ENCODE measurements around the gene ATXN2. TPM values are rescaled to one million over a fixed set of nuclear protein-coding genes. Genes with fewer than 3 reads are reported as not detected.
"Not testable (repeated sequence)": the region's sequence is repeated elsewhere in the genome, so short reads cannot be mapped to it uniquely, and the experiment has no call there.

The ATXN2 gene, protein sequence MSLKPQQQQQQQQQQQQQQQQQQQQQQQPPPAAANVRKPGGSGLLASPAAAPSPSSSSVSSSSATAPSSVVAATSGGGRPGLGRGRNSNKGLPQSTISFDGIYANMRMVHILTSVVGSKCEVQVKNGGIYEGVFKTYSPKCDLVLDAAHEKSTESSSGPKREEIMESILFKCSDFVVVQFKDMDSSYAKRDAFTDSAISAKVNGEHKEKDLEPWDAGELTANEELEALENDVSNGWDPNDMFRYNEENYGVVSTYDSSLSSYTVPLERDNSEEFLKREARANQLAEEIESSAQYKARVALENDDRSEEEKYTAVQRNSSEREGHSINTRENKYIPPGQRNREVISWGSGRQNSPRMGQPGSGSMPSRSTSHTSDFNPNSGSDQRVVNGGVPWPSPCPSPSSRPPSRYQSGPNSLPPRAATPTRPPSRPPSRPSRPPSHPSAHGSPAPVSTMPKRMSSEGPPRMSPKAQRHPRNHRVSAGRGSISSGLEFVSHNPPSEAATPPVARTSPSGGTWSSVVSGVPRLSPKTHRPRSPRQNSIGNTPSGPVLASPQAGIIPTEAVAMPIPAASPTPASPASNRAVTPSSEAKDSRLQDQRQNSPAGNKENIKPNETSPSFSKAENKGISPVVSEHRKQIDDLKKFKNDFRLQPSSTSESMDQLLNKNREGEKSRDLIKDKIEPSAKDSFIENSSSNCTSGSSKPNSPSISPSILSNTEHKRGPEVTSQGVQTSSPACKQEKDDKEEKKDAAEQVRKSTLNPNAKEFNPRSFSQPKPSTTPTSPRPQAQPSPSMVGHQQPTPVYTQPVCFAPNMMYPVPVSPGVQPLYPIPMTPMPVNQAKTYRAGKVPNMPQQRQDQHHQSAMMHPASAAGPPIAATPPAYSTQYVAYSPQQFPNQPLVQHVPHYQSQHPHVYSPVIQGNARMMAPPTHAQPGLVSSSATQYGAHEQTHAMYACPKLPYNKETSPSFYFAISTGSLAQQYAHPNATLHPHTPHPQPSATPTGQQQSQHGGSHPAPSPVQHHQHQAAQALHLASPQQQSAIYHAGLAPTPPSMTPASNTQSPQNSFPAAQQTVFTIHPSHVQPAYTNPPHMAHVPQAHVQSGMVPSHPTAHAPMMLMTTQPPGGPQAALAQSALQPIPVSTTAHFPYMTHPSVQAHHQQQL
- polyA plus RNA-seq: 25.1 TPM

GRCh38 chr12:111598637-111599452 lies at the start of gene ATXN2:
Gene ATXN2 (minus strand): TSS chr12:111599315. CDS start chr12:111599034, 281 bp downstream.
- H3K4me3 Mint-ChIP-seq: peak within 1 kb of the TSS; percentile 91 to 99 (median 98)
- no peaks in the 10 kb centered on the region for H3K36me3 Mint-ChIP-seq
- no peaks in the 10 kb centered on the region for H3K27me3 Mint-ChIP-seq
- peak within 1 kb of the TSS; percentile 96 to 99 (median 98) for H3K27ac Mint-ChIP-seq
- H3K4me1 Mint-ChIP-seq: peaks cover 19 to 29% (median 27%) of the 10 kb centered on the region in 3 donors
- H3K9me3 Mint-ChIP-seq: no peaks in the 10 kb centered on the region

DNA sequence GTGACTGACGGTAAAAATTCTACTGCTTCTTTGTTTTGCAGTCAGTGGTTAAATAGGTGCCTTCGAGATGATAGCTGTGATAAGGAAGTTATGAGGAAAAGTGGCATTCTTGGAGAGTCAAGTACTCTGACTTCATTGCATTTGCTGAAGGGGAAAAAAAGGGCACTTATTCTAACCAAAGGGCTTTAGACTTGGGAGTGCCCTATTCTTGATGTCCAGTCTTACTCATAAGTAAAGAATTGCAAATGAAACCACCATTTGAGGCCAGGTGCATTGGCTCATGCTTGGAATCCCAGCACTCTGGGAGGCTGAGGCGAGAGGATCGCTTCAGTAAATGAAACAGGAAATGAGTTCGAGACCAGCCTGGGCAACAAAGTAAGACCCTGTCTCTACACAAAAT lies 46.3 kb upstream of the ATXN2 start:
- H3K27me3 Mint-ChIP-seq: no peaks in the 10 kb centered on the region
- no peak overlapping the region for H3K27ac Mint-ChIP-seq
- H3K9me3 Mint-ChIP-seq: no peaks in the 10 kb centered on the region
- H3K36me3 Mint-ChIP-seq: peaks cover 7% of the 10 kb centered on the region
- H3K4me1 Mint-ChIP-seq: no peaks in the 10 kb centered on the region
- H3K4me3 Mint-ChIP-seq: no peak overlapping the region

DNA sequence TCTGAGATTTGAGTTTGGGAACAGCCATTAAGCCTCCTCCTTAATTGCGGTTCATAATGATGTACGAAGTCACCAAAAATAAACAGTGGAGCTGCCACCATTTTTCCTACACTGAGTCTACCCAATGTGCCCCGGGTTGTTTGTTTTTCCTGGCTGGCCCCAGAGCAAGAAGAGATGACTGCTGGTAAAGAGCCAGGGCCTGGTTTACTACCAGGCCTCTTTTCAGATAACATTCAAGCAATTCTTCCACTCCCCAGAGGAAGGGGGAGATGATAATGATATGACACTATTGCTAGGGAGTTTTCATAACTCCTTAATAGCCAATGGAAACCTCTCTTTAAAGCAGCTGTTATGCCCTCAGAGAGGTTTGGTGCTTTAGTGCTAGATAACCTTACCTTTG lies 44.3 kb upstream of the ATXN2 start:
- no peak overlapping the region for H3K4me3 Mint-ChIP-seq
- H3K9me3 Mint-ChIP-seq: no peaks in the 10 kb centered on the region
- H3K27ac Mint-ChIP-seq: peak overlapping the region in 1 of 3 donors; percentile 53
- H3K27me3 Mint-ChIP-seq: no peaks in the 10 kb centered on the region
- peaks cover 4% of the 10 kb centered on the region for H3K36me3 Mint-ChIP-seq
- peaks cover 0 to 1% (median 0%) of the 10 kb centered on the region in 3 donors for H3K4me1 Mint-ChIP-seq

GRCh38 chr12:111642681-111643426 lies 43.7 kb upstream of the ATXN2 start:
- H3K27me3 Mint-ChIP-seq: no peaks in the 10 kb centered on the region
- H3K27ac Mint-ChIP-seq: no peak overlapping the region
- H3K4me3 Mint-ChIP-seq: no peak overlapping the region
- peaks cover 4% of the 10 kb centered on the region for H3K36me3 Mint-ChIP-seq
- no peaks in the 10 kb centered on the region for H3K9me3 Mint-ChIP-seq
- peaks cover 0 to 1% (median 0%) of the 10 kb centered on the region in 3 donors for H3K4me1 Mint-ChIP-seq

GRCh38 chr12:111640506-111640905 lies 41.4 kb upstream of the ATXN2 start:
- H3K36me3 Mint-ChIP-seq: no peaks in the 10 kb centered on the region
- H3K27ac Mint-ChIP-seq: peak overlapping the region in 1 of 3 donors; percentile 23
- H3K4me1 Mint-ChIP-seq: peaks cover 0 to 3% (median 3%) of the 10 kb centered on the region in 3 donors
- no peak overlapping the region for H3K4me3 Mint-ChIP-seq
- no peaks in the 10 kb centered on the region for H3K9me3 Mint-ChIP-seq
- no peaks in the 10 kb centered on the region for H3K27me3 Mint-ChIP-seq

DNA sequence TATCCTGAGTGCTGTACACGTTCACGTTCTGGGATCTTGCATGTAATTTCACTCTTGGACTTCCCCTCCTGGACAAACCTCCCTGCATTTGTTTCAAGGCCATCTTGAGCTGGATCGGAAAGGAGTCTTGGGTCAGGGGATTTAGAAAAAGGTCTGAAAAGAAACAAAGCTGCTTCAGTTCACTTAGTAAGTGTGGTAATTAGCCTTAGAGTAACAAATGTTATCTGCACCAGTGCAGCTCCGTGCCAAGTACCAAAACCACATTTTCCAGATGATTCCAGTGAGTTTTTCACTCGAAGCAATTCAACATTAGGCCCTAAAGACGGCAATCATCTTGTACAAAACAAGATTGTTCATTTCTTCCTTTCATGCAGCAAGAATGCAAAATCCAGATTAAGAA lies 39.4 kb upstream of the ATXN2 start:
- Mint-ChIP-seq H3K36me3 (no peaks in the 10 kb centered on the region), H3K9me3 (no peaks in the 10 kb centered on the region), H3K4me1 (peaks cover 0 to 4% (median 3%) of the 10 kb centered on the region in 3 donors), H3K4me3 (no peak overlapping the region), H3K27me3 (no peaks in the 10 kb centered on the region), H3K27ac (peak overlapping the region in 1 of 3 donors; percentile 29)

DNA sequence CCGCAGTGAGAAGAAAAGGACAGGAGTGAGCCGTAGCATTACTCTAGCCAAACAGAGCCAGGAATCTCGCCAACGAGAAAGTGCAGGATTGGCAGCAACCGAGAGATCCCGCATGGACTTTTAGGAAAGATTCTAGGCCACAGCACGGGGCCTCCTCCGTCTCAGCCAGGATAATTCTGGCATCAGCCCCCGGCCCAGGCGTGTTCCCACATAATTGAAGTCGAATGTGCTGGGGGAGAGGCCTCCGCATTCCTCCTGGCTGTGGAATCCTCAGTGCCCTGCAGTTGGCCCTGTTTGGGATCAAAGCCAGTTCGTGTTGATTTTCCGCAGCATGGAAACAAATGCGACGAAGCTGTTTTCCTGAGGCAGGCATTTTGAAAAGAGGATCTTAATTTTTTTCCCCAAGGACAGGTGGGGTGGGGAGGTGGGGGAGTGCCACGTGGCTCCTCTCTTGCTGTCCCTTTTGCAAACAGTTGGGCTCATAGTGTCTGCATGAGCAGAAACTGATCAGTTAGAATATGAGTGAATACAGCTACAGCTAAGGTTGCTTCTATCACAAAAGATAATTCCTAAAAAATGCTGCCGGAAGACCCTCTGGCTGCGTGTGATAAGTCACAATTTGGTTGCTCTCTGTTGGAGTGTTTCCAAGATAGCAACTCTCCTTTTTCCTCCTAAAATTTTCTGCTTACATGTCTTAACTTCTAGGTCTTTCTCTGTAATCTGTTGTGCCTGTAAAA lies 37.3 kb upstream of the ATXN2 start:
- no peak overlapping the region for H3K4me3 Mint-ChIP-seq
- H3K27ac Mint-ChIP-seq: no peak overlapping the region
- H3K36me3 Mint-ChIP-seq: no peaks in the 10 kb centered on the region
- H3K9me3 Mint-ChIP-seq: no peaks in the 10 kb centered on the region
- peaks cover 0 to 4% (median 3%) of the 10 kb centered on the region in 3 donors for H3K4me1 Mint-ChIP-seq
- no peaks in the 10 kb centered on the region for H3K27me3 Mint-ChIP-seq

- Mint-ChIP-seq H3K36me3 (no peaks in the 10 kb centered on the region), H3K4me1 (peaks cover 0 to 4% (median 3%) of the 10 kb centered on the region in 3 donors), H3K27me3 (no peaks in the 10 kb centered on the region), H3K27ac (peak overlapping the region in 1 of 3 donors; percentile 16), H3K4me3 (no peak overlapping the region), H3K9me3 (no peaks in the 10 kb centered on the region)
Measured at GRCh38 chr12:111635524-111635923, 36.4 kb upstream of the ATXN2 start.

DNA sequence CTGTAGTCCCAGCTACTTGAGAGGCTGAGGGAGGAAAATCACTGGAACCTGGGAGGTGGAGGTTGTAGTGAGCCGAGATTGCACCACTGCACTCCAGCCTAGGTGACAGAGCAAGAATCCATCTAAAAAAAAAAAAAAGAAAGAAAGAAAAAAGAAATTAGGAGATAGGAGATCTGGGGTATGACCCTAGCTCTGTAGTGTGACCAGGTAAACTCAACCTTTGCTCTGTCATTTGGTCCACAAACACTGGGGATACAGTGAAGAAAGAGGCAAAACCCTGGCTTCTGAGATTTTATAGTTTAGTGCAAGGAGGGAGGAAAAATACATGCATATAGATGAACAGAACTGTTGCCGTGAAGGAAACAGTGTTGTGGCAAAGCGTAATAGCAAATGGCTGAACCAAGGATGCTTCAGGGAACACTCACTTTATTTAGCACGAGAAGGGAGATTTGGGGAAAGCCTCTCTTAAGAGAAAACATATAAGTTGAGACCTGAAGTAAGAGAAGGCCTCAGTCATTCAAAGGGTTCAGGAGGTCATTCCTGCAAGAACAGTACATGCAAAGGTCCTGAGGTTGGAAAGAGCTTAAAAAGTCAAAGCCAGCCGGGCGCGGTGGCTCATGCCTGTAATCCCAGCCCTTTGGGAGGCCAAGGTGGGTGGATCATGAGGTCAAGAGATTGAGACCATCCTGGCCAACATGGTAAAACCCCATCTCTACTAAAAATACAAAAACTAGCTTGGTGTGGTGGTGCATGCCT lies 29.6 kb upstream of the ATXN2 start:
- H3K4me1 Mint-ChIP-seq: peaks cover 0 to 1% (median 0%) of the 10 kb centered on the region in 3 donors
- H3K4me3 Mint-ChIP-seq: no peak overlapping the region
- H3K9me3 Mint-ChIP-seq: peaks cover 0 to 1% (median 0%) of the 10 kb centered on the region in 3 donors
- H3K27ac Mint-ChIP-seq: no peak overlapping the region
- no peaks in the 10 kb centered on the region for H3K36me3 Mint-ChIP-seq
- H3K27me3 Mint-ChIP-seq: peaks cover 4% of the 10 kb centered on the region

GRCh38 chr12:111626230-111626629 lies 27.1 kb upstream of the ATXN2 start:
- Mint-ChIP-seq H3K36me3 (no peaks in the 10 kb centered on the region), H3K4me1 (peaks cover 0 to 1% (median 0%) of the 10 kb centered on the region in 3 donors), H3K27ac (peak overlapping the region in 1 of 3 donors; percentile 6), H3K4me3 (no peak overlapping the region), H3K9me3 (peaks cover 0 to 1% (median 0%) of the 10 kb centered on the region in 3 donors), H3K27me3 (peaks cover 4% of the 10 kb centered on the region)

DNA sequence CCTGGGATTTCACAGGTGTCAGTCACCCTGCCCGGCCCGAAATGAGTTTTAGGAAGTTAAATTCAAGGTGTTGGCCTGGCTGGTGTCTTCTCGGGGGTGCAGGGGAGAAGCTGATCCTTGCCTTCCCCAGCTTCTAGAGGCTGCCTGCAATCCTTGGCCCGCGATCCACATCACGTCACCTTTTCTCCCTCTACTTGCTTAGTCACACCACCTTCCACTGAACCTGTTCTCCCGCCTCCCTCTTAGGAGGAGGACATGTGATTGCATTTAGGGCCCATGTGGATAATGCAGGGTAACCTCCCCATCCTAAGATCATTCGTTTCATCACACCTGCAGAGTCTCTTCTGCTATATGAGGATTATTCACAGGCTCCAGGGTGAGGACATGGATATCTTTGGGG lies 25.4 kb upstream of the ATXN2 start:
- Mint-ChIP-seq H3K4me3 (no peak overlapping the region), H3K27ac (peak overlapping the region in 1 of 3 donors; percentile 80), H3K4me1 (peaks cover 0 to 1% (median 0%) of the 10 kb centered on the region in 3 donors), H3K36me3 (no peaks in the 10 kb centered on the region), H3K27me3 (peaks cover 4% of the 10 kb centered on the region), H3K9me3 (peaks cover 0 to 1% (median 0%) of the 10 kb centered on the region in 3 donors)

GRCh38 chr12:111617841-111618240 lies 18.7 kb upstream of the ATXN2 start:
- not testable (repeated sequence) for H3K27me3 Mint-ChIP-seq, H3K27ac Mint-ChIP-seq, H3K36me3 Mint-ChIP-seq, H3K4me1 Mint-ChIP-seq, H3K4me3 Mint-ChIP-seq, H3K9me3 Mint-ChIP-seq

All from IgD-negative memory B cell (primary cell).